GM23338 (cell line): ENCODE data around the gene ST6GALNAC3. TPM values are rescaled to one million over a fixed set of nuclear protein-coding genes. Genes with fewer than 3 reads are reported as not detected.

ENCODE experiments used
- ATAC-seq: fragments of 200-7000 bp; cut with Tn5 transposase; 3 replicates; pipeline ENCODE4 v1.9.1; 2020
- DNase-seq: peaks from one replicate; pipeline ENCODE4 v3.0.0-alpha.2; 2015; ENCODE audit warnings: low spot score
- H2AFZ ChIP-seq: fragments of 200-600 bp; sonication (generic); 2 replicates; pipeline ENCODE4 v1.8.0; 2016; ENCODE audit warnings: antibody characterized with exemption, mild to moderate bottlenecking, moderate library complexity
- H3F3A ChIP-seq: fragments of 200-600 bp; sonication (generic); replicated peaks from 2 replicates; pipeline ENCODE4 v1.8.0; 2017; ENCODE audit warnings: antibody characterized with exemption, mixed run types, low read depth
- H3K27ac ChIP-seq: fragments of 200-600 bp; sonication (generic); 2 replicates; pipeline ENCODE4 v1.6.1; 2016; ENCODE audit warnings: low read depth
- H3K27me3 ChIP-seq: fragments of 200-600 bp; sonication (generic); 2 replicates; pipeline ENCODE4 v1.8.0; 2016; ENCODE audit warnings: mild to moderate bottlenecking, mixed run types, moderate library complexity; ENCODE audit not compliant: insufficient read depth
- H3K36me3 ChIP-seq: fragments of 200-600 bp; sonication (generic); 2 replicates; pipeline ENCODE4 v1.8.0; 2016; ENCODE audit warnings: mild to moderate bottlenecking; ENCODE audit not compliant: insufficient read depth
- H3K4me1 ChIP-seq: fragments of 200-600 bp; sonication (generic); 2 replicates; pipeline ENCODE4 v1.8.0; 2016; ENCODE audit warnings: mild to moderate bottlenecking, moderate library complexity; ENCODE audit not compliant: insufficient read depth
- H3K4me2 ChIP-seq: fragments of 200-600 bp; sonication (generic); 2 replicates; pipeline ENCODE4 v1.7.1; 2017; ENCODE audit warnings: mixed run types
- H3K4me3 ChIP-seq: fragments of 200-600 bp; sonication (generic); 2 replicates; pipeline ENCODE4 v1.6.1; 2016; ENCODE audit warnings: mixed run types
- H3K79me2 ChIP-seq: fragments of 200-600 bp; sonication (generic); replicated peaks from 2 replicates; pipeline ENCODE4 v1.8.0; 2017; ENCODE audit warnings: mild to moderate bottlenecking; ENCODE audit not compliant: insufficient read depth
- H3K9me2 ChIP-seq: fragments of 200-600 bp; sonication (generic); 2 replicates; pipeline ENCODE4 v1.8.0; 2017; ENCODE audit not compliant: insufficient read depth
- H4K20me1 ChIP-seq: fragments of 200-600 bp; sonication (generic); replicated peaks from 2 replicates; pipeline ENCODE4 v1.8.0; 2017; ENCODE audit warnings: mild to moderate bottlenecking; ENCODE audit not compliant: insufficient read depth
- H3K27ac Mint-ChIP-seq: 2 replicates; pipeline ENCODE4 v1.8.0; 2020; ENCODE audit warnings: inconsistent platforms, mild to moderate bottlenecking, moderate library complexity, mixed read lengths
- H3K27me3 Mint-ChIP-seq: 3 replicates; pipeline ENCODE4 v1.8.0; 2022; ENCODE audit warnings: low read depth, mild to moderate bottlenecking, moderate library complexity, mixed read lengths, inconsistent platforms; ENCODE audit not compliant: insufficient read depth, poor library complexity
- H3K36me3 Mint-ChIP-seq: 3 replicates; pipeline ENCODE4 v1.8.0; 2021; ENCODE audit warnings: low read depth, mild to moderate bottlenecking, inconsistent platforms, moderate library complexity, mixed read lengths
- H3K4me1 Mint-ChIP-seq: 3 replicates; pipeline ENCODE4 v1.8.0; 2020; ENCODE audit warnings: mild to moderate bottlenecking, inconsistent platforms, mixed read lengths
- H3K4me3 Mint-ChIP-seq: 3 replicates; pipeline ENCODE4 v1.8.0; 2021; ENCODE audit warnings: moderate library complexity, mild to moderate bottlenecking, inconsistent platforms, mixed read lengths
- H3K9me3 Mint-ChIP-seq: 3 replicates; pipeline ENCODE4 v1.8.0; 2020; ENCODE audit warnings: moderate library complexity, mild to moderate bottlenecking, inconsistent platforms, mixed read lengths
- CREB1 ChIP-seq: fragments of 250-450 bp; sonication (Bioruptor Pico); IDR thresholded peaks from 2 replicates; pipeline ENCODE4 v1.5.0; 2020; ENCODE audit warnings: low read depth, mild to moderate bottlenecking, moderate library complexity
- CTCF ChIP-seq, 2 experiments: fragments of 200-600 bp in 1 of 2; sonication (generic) in 1 of 2; conservative IDR thresholded peaks; 2 replicates each; pipeline versions ENCODE4 v1.5.1 to v1.6.1; 2016 to 2017; ENCODE audit warnings: antibody characterized with exemption in 2 of 2, low read depth in 2 of 2, mild to moderate bottlenecking in 2 of 2, moderate library complexity in 1 of 2
- EZH2 ChIP-seq: fragments of 200-600 bp; sonication (generic); IDR thresholded peaks from one replicate; pipeline ENCODE4 v1.8.0; 2017; ENCODE audit warnings: antibody characterized with exemption, mild to moderate bottlenecking, low read depth; ENCODE audit not compliant: unreplicated experiment
- EZH2phosphoT487 ChIP-seq: fragments of 200-600 bp; sonication (generic); IDR thresholded peaks from one replicate; pipeline ENCODE4 v1.8.1; 2018; ENCODE audit warnings: antibody characterized with exemption; ENCODE audit not compliant: unreplicated experiment
- JUNB ChIP-seq: IDR thresholded peaks from one replicate; pipeline ENCODE4 v1.6.1; 2016; ENCODE audit warnings: antibody characterized with exemption; ENCODE audit not compliant: unreplicated experiment
- REST ChIP-seq: IDR thresholded peaks from one replicate; pipeline ENCODE4 v1.6.1; 2018; ENCODE audit warnings: antibody characterized with exemption; ENCODE audit not compliant: unreplicated experiment
- STAT1 ChIP-seq: IDR thresholded peaks from one replicate; pipeline ENCODE4 v1.6.1; 2016; ENCODE audit warnings: antibody characterized with exemption; ENCODE audit not compliant: unreplicated experiment
- ZNF114 ChIP-seq: fragments of 250-450 bp; sonication (Bioruptor Pico); IDR thresholded peaks from 2 replicates; pipeline ENCODE4 v1.5.0; 2020; ENCODE audit warnings: mild to moderate bottlenecking, moderate library complexity
- ZNF331 ChIP-seq: fragments of 250-450 bp; sonication (Bioruptor Pico); IDR thresholded peaks from 2 replicates; pipeline ENCODE4 v1.5.0; 2020; ENCODE audit warnings: low read depth, mild to moderate bottlenecking, moderate library complexity
- ZNF462 ChIP-seq: fragments of 250-450 bp; sonication (Bioruptor Pico); IDR thresholded peaks from 2 replicates; pipeline ENCODE4 v1.5.0; 2020; ENCODE audit warnings: mild to moderate bottlenecking, moderate library complexity
- polyA plus RNA-seq: library from polyadenylated mRNA; unstranded; fragments of >200 nt; fragmentation: Nextera tagmentation; extraction: Ambion mirVana; gene quantifications from 2 replicates; pipeline ENCODE4 v1.2.1, GENCODE V29; 2016
- total RNA-seq: library from RNA; depleted of rRNA; stranded (reverse); fragments of >200 nt; shearing (Covaris generic); gene quantifications from 2 replicates; pipeline ENCODE4 v1.2.3, GENCODE V29; 2014

Gene ST6GALNAC3
- total and polyA plus RNA-seq, 2 experiments from 2014 or later: 4.7 to 11.6 TPM

- no peak for TF ChIP-seq REST
- TF ChIP-seq CTCF (conservative IDR thresholded peaks at IDR 0.05; ENCODE audit: low read depth in 2 of 2): no peak
- no peak for TF ChIP-seq JUNB
- TF ChIP-seq CREB1: no peak
These were observed 194.6 kb downstream of the ST6GALNAC3 start (continued) for GRCh38 chr1:76269155-76269554.

GRCh38 chr1:76274302-76274701 lies 199.8 kb downstream of the ST6GALNAC3 start:
- DNase-seq (no peak), ATAC-seq (no peak)
- no peak overlapping the region for H3K27ac ChIP-seq
- no peaks in the 10 kb centered on the region for H3K4me1 ChIP-seq
- H3K4me3 ChIP-seq: no peak overlapping the region
- no peaks in the 10 kb centered on the region for H3K9me2 ChIP-seq
- H3K4me2 ChIP-seq: no peak overlapping the region
- Mint-ChIP-seq H3K27me3 (no peaks in the 10 kb centered on the region), H3K27ac (no peak overlapping the region), H3K9me3 (no peaks in the 10 kb centered on the region), H3K4me3 (no peak overlapping the region), H3K36me3 (no peaks in the 10 kb centered on the region), H3K4me1 (peaks cover 14% of the 10 kb centered on the region)
- H2AFZ ChIP-seq: no peak overlapping the region
- H3K79me2 ChIP-seq: no peaks in the 10 kb centered on the region
- H3F3A ChIP-seq: no peaks in the 10 kb centered on the region
- H3K36me3 ChIP-seq: no peaks in the 10 kb centered on the region
- H3K27me3 ChIP-seq: no peaks in the 10 kb centered on the region
- H4K20me1 ChIP-seq: no peaks in the 10 kb centered on the region
- TF ChIP-seq STAT1 (no peak), REST (no peak), ZNF462 (CRISPR knock-in tag) (no peak), JUNB (no peak), ZNF331 (CRISPR knock-in tag) (no peak), ZNF114 (CRISPR knock-in tag) (no peak), EZH2 (no peak), EZH2phosphoT487 (no peak)
